ENCODE results near the gene MDM1. TPM values are rescaled to one million over a fixed set of nuclear protein-coding genes. Genes with fewer than 3 reads are reported as not detected.

Gene MDM1
- total RNA-seq, 1 experiment from 2014 or later = 14.0 TPM

GRCh38 chr12:68280240-68280639 lies 51.9 kb downstream of the MDM1 start:
- POLR2A ChIA-PET (ENCODE audit: unreplicated experiment) = no interaction called here
- Histone ChIP-seq H3K9me2 (ENCODE audit: insufficient read depth) (no peaks in the 10 kb centered on the region), H3K27me3 (ENCODE audit: insufficient read depth, low read depth) (no peaks in the 10 kb centered on the region), H3K27ac (no peak overlapping the region), H3K4me3 (no peak overlapping the region), H2AFZ (no peak overlapping the region), H3F3A (ENCODE audit: insufficient read depth, low read depth) (peaks cover 7% of the 10 kb centered on the region; the same call in 1 of the 2 replicates), H3K9me3 (ENCODE audit: insufficient read depth, low read depth) (no peaks in the 10 kb centered on the region), H3K36me3 (ENCODE audit: low read depth) (no peaks in the 10 kb centered on the region), H3K4me1 (replicated peaks; ENCODE audit: insufficient read depth) (peaks cover 19% of the 10 kb centered on the region), H3K79me2 (ENCODE audit: low read depth) (no peaks in the 10 kb centered on the region), H4K20me1 (ENCODE audit: insufficient read depth) (no peaks in the 10 kb centered on the region), H3K4me2 (no peak overlapping the region)
- DNase-seq = no peak
- no peak for TF ChIP-seq CTCF (conservative IDR thresholded peaks at IDR 0.05)
- TF ChIP-seq EZH2 (IDR thresholded peaks at IDR 0.05; ENCODE audit: low read depth) = no peak
- BruUV-seq (replicated peaks) = no TSS peak
- intact Hi-C loops (cut with micrococcal nuclease; ENCODE audit: unreplicated experiment) = no loop called here
- CTCF ChIA-PET = no interaction called here

- Histone ChIP-seq H3K36me3 (ENCODE audit: low read depth) (no peaks in the 10 kb centered on the region), H3K9me3 (ENCODE audit: insufficient read depth, low read depth) (no peaks in the 10 kb centered on the region), H3K4me1 (replicated peaks; ENCODE audit: insufficient read depth) (peaks cover 19% of the 10 kb centered on the region), H2AFZ (no peak overlapping the region), H3K9me2 (ENCODE audit: insufficient read depth) (no peaks in the 10 kb centered on the region), H3F3A (ENCODE audit: insufficient read depth, low read depth) (peaks cover 7% of the 10 kb centered on the region; the same call in 1 of the 2 replicates), H3K79me2 (ENCODE audit: low read depth) (no peaks in the 10 kb centered on the region), H3K4me3 (no peak overlapping the region), H3K27me3 (ENCODE audit: insufficient read depth, low read depth) (no peaks in the 10 kb centered on the region), H4K20me1 (ENCODE audit: insufficient read depth) (no peaks in the 10 kb centered on the region), H3K27ac (no peak overlapping the region), H3K4me2 (no peak overlapping the region)
- ChIA-PET CTCF (no interaction called here), POLR2A (ENCODE audit: unreplicated experiment) (no interaction called here)
- intact Hi-C loops (cut with micrococcal nuclease; ENCODE audit: unreplicated experiment) = no loop called here
- BruUV-seq (replicated peaks) = no TSS peak
- no peak for DNase-seq
- TF ChIP-seq CTCF (conservative IDR thresholded peaks at IDR 0.05) (no peak), EZH2 (IDR thresholded peaks at IDR 0.05; ENCODE audit: low read depth) (no peak)
Observed at GRCh38 chr12:68279227-68280054, 52.7 kb downstream of the MDM1 start.

GRCh38 chr12:68276402-68276930 lies 55.7 kb downstream of the MDM1 start:
- no TSS peak for BruUV-seq (replicated peaks)
- H3K9me2 ChIP-seq (ENCODE audit: insufficient read depth) = no peaks in the 10 kb centered on the region; the same call in 1 of the 2 replicates
- no peaks in the 10 kb centered on the region for H3K9me3 ChIP-seq (ENCODE audit: insufficient read depth, low read depth)
- no peak overlapping the region for H3K27ac ChIP-seq
- peaks cover 7% of the 10 kb centered on the region; the same call in 1 of the 2 replicates for H3F3A ChIP-seq (ENCODE audit: insufficient read depth, low read depth)
- CTCF ChIA-PET = no interaction called here
- H2AFZ ChIP-seq = no peak overlapping the region
- no peak overlapping the region for H3K4me3 ChIP-seq
- intact Hi-C loops (cut with micrococcal nuclease; ENCODE audit: unreplicated experiment) = no loop called here
- H3K79me2 ChIP-seq (ENCODE audit: low read depth) = no peaks in the 10 kb centered on the region
- H4K20me1 ChIP-seq (ENCODE audit: insufficient read depth) = no peaks in the 10 kb centered on the region
- H3K27me3 ChIP-seq (ENCODE audit: insufficient read depth, low read depth) = no peaks in the 10 kb centered on the region
- POLR2A ChIA-PET (ENCODE audit: unreplicated experiment) = no interaction called here
- DNase-seq = no peak
- H3K36me3 ChIP-seq (ENCODE audit: low read depth) = no peaks in the 10 kb centered on the region
- peaks cover 19% of the 10 kb centered on the region for H3K4me1 ChIP-seq (replicated peaks; ENCODE audit: insufficient read depth)
- 0 out of 2 replicates have a peak overlapping the region, but pooled peaks have one; percentile 71 for H3K4me2 ChIP-seq
- no peak for TF ChIP-seq EZH2 (IDR thresholded peaks at IDR 0.05; ENCODE audit: low read depth)
- no peak for TF ChIP-seq CTCF (conservative IDR thresholded peaks at IDR 0.05)
